Breast epithelium (tissue), 4 donors: ENCODE results near the gene MIGA1. TPM values are rescaled to one million over a fixed set of nuclear protein-coding genes. Genes with fewer than 3 reads are reported as not detected.
"Not testable (repeated sequence)": the region's sequence is repeated elsewhere in the genome, so short reads cannot be mapped to it uniquely, and the experiment has no call there.

ENCODE experiments used
- DNase-seq, 2 donors: peaks; one replicate each; pipeline ENCODE4 v3.0.0-alpha.2; 2019; ENCODE audit warnings: low spot score in 2 of 2
- H3K27ac ChIP-seq, 2 donors: fragments of 200-600 bp; sonication (generic) in 1 of 2; one replicate each; pipeline ENCODE4 v1.5.1; 2016 to 2019; ENCODE audit warnings: mild to moderate bottlenecking in 1 of 2
- H3K27me3 ChIP-seq, 2 donors: fragments of 200-600 bp; sonication (generic) in 1 of 2; one replicate each; pipeline versions ENCODE4 v1.5.1 to v1.6.0; 2017 to 2019; ENCODE audit warnings: control low read depth in 1 of 2, mild to moderate bottlenecking in 1 of 2
- H3K36me3 ChIP-seq: fragments of 200-600 bp; one replicate; pipeline ENCODE4 v1.5.1; 2019
- H3K4me1 ChIP-seq, 2 donors: fragments of 200-600 bp; sonication (generic); one replicate each; pipeline ENCODE4 v1.5.1; 2016 to 2019; ENCODE audit warnings: control low read depth in 1 of 2
- H3K4me3 ChIP-seq, 3 donors: fragments of 200-600 bp; sonication (generic); 1 replicate in 2 of 3; 2 replicates in 1 of 3; pipeline ENCODE4 v1.5.1; 2016 to 2019; ENCODE audit warnings: mild to moderate bottlenecking in 3 of 3, moderate library complexity in 2 of 3
- H3K9me3 ChIP-seq, 2 donors: fragments of 200-600 bp; sonication (generic) in 1 of 2; one replicate each; pipeline ENCODE4 v1.5.1; 2016 to 2019; ENCODE audit warnings: control low read depth in 1 of 2
- POLR2A ChIP-seq: fragments of 450-650 bp; IDR thresholded peaks from one replicate; pipeline ENCODE4 v1.6.1; 2016; ENCODE audit warnings: antibody characterized with exemption, mild to moderate bottlenecking, moderate library complexity
- POLR2AphosphoS5 ChIP-seq, 3 donors: sonication (generic); formaldehyde crosslinking; IDR thresholded peaks; one replicate each; pipeline ENCODE4 v1.6.1; 2017; ENCODE audit warnings: antibody characterized with exemption in 3 of 3
- intact Hi-C: fragments of 100-400 bp; cut with DNase I; formaldehyde crosslinking; loops from one replicate; pipeline ENCODE4 v1.15.1; 2023; ENCODE audit warnings: low total_unique reads
- total RNA-seq, 3 donors: library from RNA; depleted of rRNA; stranded (reverse); fragments of >200 nt; gene quantifications; one replicate each; pipeline ENCODE4 v1.1.0, GENCODE V29; 2016
- TF ChIP-seq, protein P1 (sequence below), 3 donors: fragments of 450-650 bp; IDR thresholded peaks; one replicate each; pipeline ENCODE4 v1.5.1; 2016 to 2017; ENCODE audit warnings: antibody characterized with exemption in 3 of 3, mild to moderate bottlenecking in 3 of 3, moderate library complexity in 3 of 3

The MIGA1 gene
- total RNA-seq, 3 donors from 2014 or later: 20.3 to 30.3 (median 22.2) TPM

DNA sequence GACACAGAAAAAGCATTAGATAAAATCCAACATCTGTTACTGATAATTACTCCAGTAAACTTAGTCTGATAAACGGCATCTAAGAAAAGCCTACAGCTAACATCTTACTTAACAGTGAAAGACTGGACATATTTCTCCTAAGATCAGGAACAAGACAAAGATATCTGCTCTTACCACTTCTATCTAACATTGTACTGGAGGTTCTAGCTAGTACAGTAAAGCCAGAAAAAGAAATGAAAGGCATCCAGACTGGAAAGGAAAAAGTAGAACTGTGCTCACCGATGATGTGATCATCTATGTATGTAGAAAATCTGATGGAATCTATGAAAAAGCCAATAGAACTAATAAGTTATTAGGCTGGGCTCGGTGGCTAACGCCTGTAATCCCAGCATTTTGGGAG lies 130.7 kb downstream of the MIGA1 start:
- intact Hi-C loops: no loop called here
- Histone ChIP-seq H3K4me3 (no peak overlapping the region), H3K27me3 (no peaks in the 10 kb centered on the region), H3K27ac (no peak overlapping the region), H3K36me3 (no peaks in the 10 kb centered on the region), H3K9me3 (no peaks in the 10 kb centered on the region), H3K4me1 (no peaks in the 10 kb centered on the region)
- DNase-seq: no peak
- TF ChIP-seq, protein P1, sequence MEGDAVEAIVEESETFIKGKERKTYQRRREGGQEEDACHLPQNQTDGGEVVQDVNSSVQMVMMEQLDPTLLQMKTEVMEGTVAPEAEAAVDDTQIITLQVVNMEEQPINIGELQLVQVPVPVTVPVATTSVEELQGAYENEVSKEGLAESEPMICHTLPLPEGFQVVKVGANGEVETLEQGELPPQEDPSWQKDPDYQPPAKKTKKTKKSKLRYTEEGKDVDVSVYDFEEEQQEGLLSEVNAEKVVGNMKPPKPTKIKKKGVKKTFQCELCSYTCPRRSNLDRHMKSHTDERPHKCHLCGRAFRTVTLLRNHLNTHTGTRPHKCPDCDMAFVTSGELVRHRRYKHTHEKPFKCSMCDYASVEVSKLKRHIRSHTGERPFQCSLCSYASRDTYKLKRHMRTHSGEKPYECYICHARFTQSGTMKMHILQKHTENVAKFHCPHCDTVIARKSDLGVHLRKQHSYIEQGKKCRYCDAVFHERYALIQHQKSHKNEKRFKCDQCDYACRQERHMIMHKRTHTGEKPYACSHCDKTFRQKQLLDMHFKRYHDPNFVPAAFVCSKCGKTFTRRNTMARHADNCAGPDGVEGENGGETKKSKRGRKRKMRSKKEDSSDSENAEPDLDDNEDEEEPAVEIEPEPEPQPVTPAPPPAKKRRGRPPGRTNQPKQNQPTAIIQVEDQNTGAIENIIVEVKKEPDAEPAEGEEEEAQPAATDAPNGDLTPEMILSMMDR (IDR thresholded peaks at IDR 0.05): no peak
- TF ChIP-seq POLR2A (no peak), POLR2AphosphoS5 (IDR thresholded peaks at IDR 0.05) (no peak)

DNA sequence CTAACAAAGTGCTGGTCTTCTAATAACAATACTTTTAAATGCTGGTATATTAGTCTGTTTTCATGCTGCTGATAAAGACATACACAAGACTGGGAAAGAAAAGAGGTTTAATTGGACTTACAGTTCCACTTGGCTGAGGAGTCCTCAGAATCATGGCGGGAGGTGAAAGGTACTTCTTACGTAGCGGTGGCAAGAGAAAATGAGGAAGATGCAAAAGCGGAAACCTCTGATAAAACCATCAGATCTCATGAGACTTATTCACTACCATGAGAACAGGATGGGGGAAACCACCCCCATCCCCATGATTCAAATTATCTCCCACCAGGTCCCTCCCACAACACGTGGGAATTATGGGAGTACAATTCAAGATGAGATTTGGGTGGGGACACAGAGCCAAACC lies 139.5 kb downstream of the MIGA1 start:
- H3K4me3 ChIP-seq, H3K27me3 ChIP-seq, H3K27ac ChIP-seq, DNase-seq, intact Hi-C loops, H3K9me3 ChIP-seq, H3K4me1 ChIP-seq: not testable (repeated sequence)
- peaks cover 14% of the 10 kb centered on the region for H3K36me3 ChIP-seq

DNA sequence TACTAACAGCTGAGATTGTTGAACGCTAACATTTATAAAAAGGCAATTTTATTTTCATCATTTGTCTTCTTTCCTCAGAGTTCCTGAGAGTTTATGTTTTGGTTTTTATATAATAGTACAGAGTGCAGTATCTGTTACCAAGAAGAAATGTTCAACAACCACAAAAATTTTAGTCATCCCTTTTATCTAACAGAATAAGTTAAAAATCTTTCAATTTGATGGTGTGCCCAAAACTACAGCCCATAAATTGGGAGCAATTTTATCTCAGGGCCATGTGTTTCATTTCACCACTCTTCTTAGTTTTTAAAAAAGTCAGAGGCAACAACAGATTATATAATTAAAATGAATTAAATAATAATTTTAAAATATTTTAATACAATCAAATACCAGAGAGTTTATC lies 146.1 kb downstream of the MIGA1 start:
- intact Hi-C loops: no loop called here
- TF ChIP-seq POLR2A (no peak), POLR2AphosphoS5 (IDR thresholded peaks at IDR 0.05) (no peak)
- TF ChIP-seq, protein P1 (IDR thresholded peaks at IDR 0.05): no peak
- H3K4me3 ChIP-seq: no peak overlapping the region
- H3K9me3 ChIP-seq: no peaks in the 10 kb centered on the region
- no peaks in the 10 kb centered on the region for H3K27me3 ChIP-seq
- no peaks in the 10 kb centered on the region for H3K36me3 ChIP-seq
- no peaks in the 10 kb centered on the region for H3K4me1 ChIP-seq
- H3K27ac ChIP-seq: no peak overlapping the region
- no peak for DNase-seq

DNA sequence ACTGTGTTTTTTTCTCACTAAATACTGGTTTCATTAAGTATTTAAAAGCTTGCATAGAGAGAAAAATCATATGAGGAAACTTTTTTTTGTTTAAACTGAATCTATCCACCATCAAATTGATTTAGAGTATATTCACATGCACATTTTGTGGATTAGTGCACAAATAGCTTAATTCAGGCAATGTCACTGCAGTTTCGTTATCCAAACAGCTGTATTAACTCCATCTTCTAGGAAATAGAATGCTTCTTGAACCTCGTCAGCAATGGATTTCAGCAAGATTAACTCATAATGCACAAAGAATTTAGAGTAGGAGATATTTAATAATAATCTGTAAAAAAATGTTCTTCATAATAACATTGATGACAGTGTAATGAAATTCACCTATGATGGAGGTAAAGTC lies 146.5 kb downstream of the MIGA1 start:
- no peaks in the 10 kb centered on the region for H3K27me3 ChIP-seq
- DNase-seq: no peak
- TF ChIP-seq POLR2A: no peak
- TF ChIP-seq POLR2AphosphoS5 (IDR thresholded peaks at IDR 0.05): no peak
- no peaks in the 10 kb centered on the region for H3K9me3 ChIP-seq
- no peaks in the 10 kb centered on the region for H3K4me1 ChIP-seq
- no peak overlapping the region for H3K27ac ChIP-seq
- intact Hi-C loops: no loop called here
- H3K4me3 ChIP-seq: no peak overlapping the region
- H3K36me3 ChIP-seq: no peaks in the 10 kb centered on the region

DNA sequence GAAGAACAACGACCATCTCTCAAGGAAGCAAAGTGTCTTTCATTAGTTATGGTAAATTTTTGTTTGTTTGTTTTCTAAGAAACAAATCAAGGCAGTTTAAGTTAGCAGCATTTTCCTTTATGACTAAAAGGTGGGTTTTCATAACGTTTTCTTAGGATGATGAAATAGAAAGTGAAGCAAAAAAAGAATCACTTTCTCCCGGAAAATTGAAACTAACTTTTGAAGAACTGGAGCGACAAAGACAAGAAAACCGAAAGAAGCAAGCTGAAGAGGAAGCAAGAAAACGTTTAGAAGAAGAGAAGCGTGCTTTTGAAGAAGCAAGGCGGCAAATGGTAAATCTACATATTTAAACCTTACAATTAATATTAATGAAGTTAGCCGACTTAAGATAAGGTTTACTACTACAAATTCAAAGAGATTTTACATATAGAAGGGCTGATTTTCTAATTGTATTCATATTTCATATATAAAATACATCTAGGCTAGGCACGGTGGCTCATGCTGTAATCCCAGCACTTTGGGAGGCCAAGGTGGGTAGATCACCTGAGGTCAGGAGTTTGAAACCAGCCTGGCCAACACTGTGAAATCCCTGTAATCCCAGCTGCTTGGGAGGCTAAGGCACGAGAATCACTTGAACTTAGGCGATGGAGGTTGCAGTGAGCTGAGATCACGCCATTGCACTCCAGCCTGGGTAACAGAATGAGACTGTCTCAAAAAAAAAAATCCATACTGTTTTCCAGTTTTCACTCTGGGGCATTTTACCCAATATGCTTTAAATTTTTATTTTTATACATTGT lies 147.3 kb downstream of the MIGA1 start:
- H3K4me3 ChIP-seq: peak overlapping the region in 1 of 3 donors; percentile 22
- no peaks in the 10 kb centered on the region for H3K27me3 ChIP-seq
- intact Hi-C loops: no loop called here
- no peaks in the 10 kb centered on the region for H3K36me3 ChIP-seq
- TF ChIP-seq POLR2AphosphoS5 (IDR thresholded peaks at IDR 0.05) (no peak), POLR2A (no peak)
- TF ChIP-seq, protein P1 (IDR thresholded peaks at IDR 0.05): no peak
- no peak for DNase-seq
- no peaks in the 10 kb centered on the region for H3K4me1 ChIP-seq
- H3K27ac ChIP-seq: no peak overlapping the region
- H3K9me3 ChIP-seq: no peaks in the 10 kb centered on the region

DNA sequence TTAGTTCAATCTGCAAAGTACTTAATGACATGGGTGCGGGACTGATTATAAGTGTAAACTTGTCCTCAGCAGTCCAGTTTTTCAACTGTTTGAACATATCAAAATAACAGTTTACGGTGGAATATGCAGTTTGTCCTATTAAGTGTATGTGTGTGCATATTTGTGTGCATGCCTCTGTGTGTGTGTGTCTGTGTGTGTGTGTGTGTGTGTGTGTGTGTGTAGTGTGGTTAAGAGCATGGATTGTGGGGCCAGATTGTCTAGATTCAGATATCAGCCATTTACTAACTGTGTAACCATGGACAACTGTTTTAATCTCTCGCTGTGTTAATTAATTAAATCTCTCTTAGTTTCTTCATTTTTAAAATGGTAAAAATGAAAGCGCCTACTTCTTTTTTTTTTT lies 148.0 kb downstream of the MIGA1 start:
- Histone ChIP-seq H3K4me3 (no peak overlapping the region), H3K27ac (no peak overlapping the region)
- intact Hi-C loops: no loop called here

More for the DNA sequence above, 148.0 kb downstream of the MIGA1 start:
- TF ChIP-seq, protein P1 (IDR thresholded peaks at IDR 0.05): no peak
- TF ChIP-seq POLR2AphosphoS5 (IDR thresholded peaks at IDR 0.05) (no peak), POLR2A (no peak)
- Histone ChIP-seq H3K9me3 (no peaks in the 10 kb centered on the region), H3K27me3 (no peaks in the 10 kb centered on the region), H3K4me1 (no peaks in the 10 kb centered on the region), H3K36me3 (no peaks in the 10 kb centered on the region)
- DNase-seq: no peak
